Chondrocyte (in vitro differentiated cells): ENCODE data around the gene F9. TPM values are rescaled to one million over a fixed set of nuclear protein-coding genes. Genes with fewer than 3 reads are reported as not detected.
A peak's percentile ranks its signal among the peaks of the same experiment; 100 is the strongest.

ENCODE experiments used
- DNase-seq: peaks from one replicate; pipeline ENCODE4 v3.0.0; 2021; ENCODE audit warnings: mixed read lengths, low spot score
- H3K27ac Mint-ChIP-seq: one replicate; pipeline ENCODE4 v1.8.0; 2021; ENCODE audit warnings: mild to moderate bottlenecking, moderate library complexity, mixed read lengths; ENCODE audit not compliant: unreplicated experiment
- H3K27me3 Mint-ChIP-seq: 2 replicates; pipeline ENCODE4 v1.8.0; 2021; ENCODE audit warnings: low read depth, mixed read lengths
- H3K36me3 Mint-ChIP-seq: 2 replicates; pipeline ENCODE4 v1.8.0; 2021; ENCODE audit warnings: low read depth, mixed read lengths
- H3K4me1 Mint-ChIP-seq: 2 replicates; pipeline ENCODE4 v1.8.0; 2021; ENCODE audit warnings: low read depth, mild to moderate bottlenecking, mixed read lengths
- H3K4me3 Mint-ChIP-seq: one replicate; pipeline ENCODE4 v1.8.0; 2021; ENCODE audit warnings: mild to moderate bottlenecking, moderate library complexity, mixed read lengths; ENCODE audit not compliant: unreplicated experiment
- H3K9me3 Mint-ChIP-seq: 2 replicates; pipeline ENCODE4 v1.8.0; 2021; ENCODE audit warnings: low read depth, mixed read lengths
- total RNA-seq: library from RNA; stranded (reverse); gene quantifications from 3 replicates; pipeline ENCODE4 v1.2.1, GENCODE V29; 2021
- TF ChIP-seq, protein P1 (sequence below): fragments of 200-600 bp; sonication (generic); IDR thresholded peaks from 2 replicates; pipeline ENCODE4 v1.5.0; 2021; ENCODE audit warnings: antibody characterized with exemption, mild to moderate bottlenecking, moderate library complexity

F9 gene
- total RNA-seq, 1 donor from 2014 or later = not detected

DNA sequence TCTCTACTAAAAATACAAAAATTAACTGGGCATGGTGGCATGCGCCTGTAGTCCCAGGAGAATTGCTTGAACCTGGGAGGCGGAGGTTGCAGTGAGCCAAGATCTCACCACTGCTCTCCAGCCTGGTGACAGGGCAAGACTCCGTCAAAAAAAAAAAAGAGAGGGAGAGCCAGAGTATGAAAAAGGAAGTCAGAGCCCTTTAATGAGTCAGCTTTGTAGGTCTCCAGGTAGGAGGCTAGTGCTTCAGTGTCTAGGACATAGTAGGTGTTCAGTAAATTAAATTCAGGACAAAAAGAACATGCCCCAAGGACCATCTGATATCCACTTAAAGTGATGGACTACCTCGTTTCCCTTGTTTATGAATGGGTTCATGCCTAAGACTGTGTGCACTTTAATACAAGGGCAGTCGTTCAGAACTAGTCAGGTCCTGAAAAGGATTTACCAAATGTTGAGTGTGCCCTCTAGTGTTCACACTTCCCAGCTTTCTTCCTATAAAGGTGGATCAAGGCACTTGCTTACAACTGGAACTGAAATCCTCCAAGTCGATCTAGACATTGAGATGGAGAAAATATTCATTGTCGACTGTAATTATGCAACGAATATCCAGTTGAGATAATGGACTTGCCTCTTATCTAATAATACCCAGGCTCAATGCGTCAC, 29.0 kb downstream of the F9 start:
- no peak overlapping the region for H3K27ac Mint-ChIP-seq
- no peak overlapping the region for H3K4me3 Mint-ChIP-seq
- no peaks in the 10 kb centered on the region for H3K4me1 Mint-ChIP-seq
- no peak for DNase-seq
- H3K27me3 Mint-ChIP-seq = peaks cover 3% of the 10 kb centered on the region
- TF ChIP-seq, protein P1, sequence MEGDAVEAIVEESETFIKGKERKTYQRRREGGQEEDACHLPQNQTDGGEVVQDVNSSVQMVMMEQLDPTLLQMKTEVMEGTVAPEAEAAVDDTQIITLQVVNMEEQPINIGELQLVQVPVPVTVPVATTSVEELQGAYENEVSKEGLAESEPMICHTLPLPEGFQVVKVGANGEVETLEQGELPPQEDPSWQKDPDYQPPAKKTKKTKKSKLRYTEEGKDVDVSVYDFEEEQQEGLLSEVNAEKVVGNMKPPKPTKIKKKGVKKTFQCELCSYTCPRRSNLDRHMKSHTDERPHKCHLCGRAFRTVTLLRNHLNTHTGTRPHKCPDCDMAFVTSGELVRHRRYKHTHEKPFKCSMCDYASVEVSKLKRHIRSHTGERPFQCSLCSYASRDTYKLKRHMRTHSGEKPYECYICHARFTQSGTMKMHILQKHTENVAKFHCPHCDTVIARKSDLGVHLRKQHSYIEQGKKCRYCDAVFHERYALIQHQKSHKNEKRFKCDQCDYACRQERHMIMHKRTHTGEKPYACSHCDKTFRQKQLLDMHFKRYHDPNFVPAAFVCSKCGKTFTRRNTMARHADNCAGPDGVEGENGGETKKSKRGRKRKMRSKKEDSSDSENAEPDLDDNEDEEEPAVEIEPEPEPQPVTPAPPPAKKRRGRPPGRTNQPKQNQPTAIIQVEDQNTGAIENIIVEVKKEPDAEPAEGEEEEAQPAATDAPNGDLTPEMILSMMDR = peak; percentile 72
- no peaks in the 10 kb centered on the region for H3K9me3 Mint-ChIP-seq
- no peaks in the 10 kb centered on the region for H3K36me3 Mint-ChIP-seq

DNA sequence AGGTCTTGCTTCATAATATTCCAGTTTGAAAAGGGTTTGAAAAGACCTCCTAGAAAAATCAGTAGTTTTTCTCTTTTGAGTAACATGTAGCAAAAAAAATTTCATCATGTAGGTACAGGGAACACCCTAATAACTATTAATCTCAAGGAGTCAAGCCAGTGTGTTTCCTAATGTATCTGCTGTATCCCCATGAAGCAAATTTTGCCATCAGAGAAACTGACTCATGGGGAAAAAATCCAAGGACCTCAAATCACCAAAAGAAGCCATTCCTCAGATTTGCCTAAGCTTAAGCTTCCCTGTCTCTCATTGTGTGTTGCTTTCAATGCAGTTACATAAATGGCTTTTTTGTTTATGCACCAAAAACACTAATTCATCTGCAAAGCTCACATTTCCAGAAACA, 29.7 kb downstream of the F9 start:
- Mint-ChIP-seq H3K36me3 (no peaks in the 10 kb centered on the region), H3K27me3 (peaks cover 3% of the 10 kb centered on the region), H3K9me3 (no peaks in the 10 kb centered on the region), H3K4me3 (no peak overlapping the region), H3K4me1 (no peaks in the 10 kb centered on the region), H3K27ac (no peak overlapping the region)
- TF ChIP-seq, protein P1 = no peak
- no peak for DNase-seq

DNA sequence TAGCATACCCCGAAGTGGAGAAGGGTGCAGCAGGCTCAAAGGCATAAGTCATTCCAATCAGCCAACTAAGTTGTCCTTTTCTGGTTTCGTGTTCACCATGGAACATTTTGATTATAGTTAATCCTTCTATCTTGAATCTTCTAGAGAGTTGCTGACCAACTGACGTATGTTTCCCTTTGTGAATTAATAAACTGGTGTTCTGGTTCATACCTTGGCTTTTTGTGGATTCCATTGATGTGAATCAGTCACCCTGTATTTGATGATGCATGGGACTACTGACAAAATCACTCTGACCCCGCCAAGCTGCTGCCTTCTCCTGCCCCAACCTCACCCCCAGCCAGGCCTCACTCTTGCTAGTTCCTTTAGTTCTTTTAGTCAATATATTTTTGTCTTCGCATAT, 32.7 kb downstream of the F9 start:
- DNase-seq = no peak
- H3K27me3 Mint-ChIP-seq = peaks cover 5% of the 10 kb centered on the region
- no peak overlapping the region for H3K4me3 Mint-ChIP-seq
- TF ChIP-seq, protein P1 = no peak
- no peaks in the 10 kb centered on the region for H3K9me3 Mint-ChIP-seq
- H3K4me1 Mint-ChIP-seq = no peaks in the 10 kb centered on the region
- H3K36me3 Mint-ChIP-seq = no peaks in the 10 kb centered on the region
- no peak overlapping the region for H3K27ac Mint-ChIP-seq

DNA sequence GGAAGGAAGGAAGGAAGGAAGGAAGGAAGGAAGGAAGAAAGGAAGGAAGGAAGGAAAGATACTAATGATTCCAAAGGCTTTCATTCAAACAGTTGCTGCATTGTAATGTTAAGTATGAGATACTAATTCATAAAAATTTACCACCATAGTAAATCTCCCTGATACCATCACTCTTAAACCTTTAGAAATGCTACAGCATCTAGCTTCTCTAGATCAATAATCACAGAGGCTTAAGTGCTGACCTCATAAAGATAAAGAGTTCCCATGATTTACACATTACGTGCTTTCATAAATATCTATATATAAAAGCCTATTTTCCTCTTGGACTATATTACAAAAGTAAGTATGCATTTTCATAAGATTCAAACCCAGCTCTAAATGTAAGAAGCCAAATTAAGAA, 36.4 kb downstream of the F9 start:
- Mint-ChIP-seq H3K4me3 (no peak overlapping the region), H3K27me3 (peaks cover 8% of the 10 kb centered on the region), H3K36me3 (no peaks in the 10 kb centered on the region), H3K27ac (no peak overlapping the region), H3K4me1 (no peaks in the 10 kb centered on the region), H3K9me3 (no peaks in the 10 kb centered on the region)
- TF ChIP-seq, protein P1 = no peak
- DNase-seq = no peak

DNA sequence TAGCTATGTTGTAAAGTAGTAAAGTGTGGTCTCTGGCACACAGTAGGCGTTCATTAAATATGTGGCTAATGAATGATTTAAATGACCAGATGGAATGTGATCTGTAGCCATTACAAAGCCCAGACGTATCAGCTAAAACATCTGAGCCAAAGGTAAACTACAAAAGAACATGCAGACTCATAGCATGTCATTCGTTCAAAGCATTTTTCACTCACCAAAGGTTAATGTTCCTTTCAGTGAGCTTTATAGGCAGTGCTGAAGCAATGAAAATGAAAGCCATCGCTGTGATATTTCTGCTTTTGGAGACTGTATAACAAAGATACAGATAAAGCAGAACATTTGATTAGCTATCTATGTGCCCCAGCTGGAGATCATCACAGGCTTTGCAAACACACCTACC, 50.5 kb downstream of the F9 start:
- H3K27ac Mint-ChIP-seq = no peak overlapping the region
- no peak overlapping the region for H3K4me3 Mint-ChIP-seq
- H3K9me3 Mint-ChIP-seq = no peaks in the 10 kb centered on the region
- H3K4me1 Mint-ChIP-seq = no peaks in the 10 kb centered on the region
- H3K27me3 Mint-ChIP-seq = peaks cover 4% of the 10 kb centered on the region
- TF ChIP-seq, protein P1 = no peak
- DNase-seq = no peak
- no peaks in the 10 kb centered on the region for H3K36me3 Mint-ChIP-seq
